HTERT RPE-1 (cell line): Measurements from ENCODE around the gene DCAF10.
"Not testable (repeated sequence)": the region's sequence is repeated elsewhere in the genome, so short reads cannot be mapped to it uniquely, and the experiment has no call there.

Source experiments
- in situ Hi-C: fragments of 300-500 bp; cut with MboI; formaldehyde crosslinking; loops from 4 replicates; pipeline ENCODE4 v1.14.3; 2020; ENCODE audit warnings: low sequenced_read_pairs

DCAF10 gene

DNA sequence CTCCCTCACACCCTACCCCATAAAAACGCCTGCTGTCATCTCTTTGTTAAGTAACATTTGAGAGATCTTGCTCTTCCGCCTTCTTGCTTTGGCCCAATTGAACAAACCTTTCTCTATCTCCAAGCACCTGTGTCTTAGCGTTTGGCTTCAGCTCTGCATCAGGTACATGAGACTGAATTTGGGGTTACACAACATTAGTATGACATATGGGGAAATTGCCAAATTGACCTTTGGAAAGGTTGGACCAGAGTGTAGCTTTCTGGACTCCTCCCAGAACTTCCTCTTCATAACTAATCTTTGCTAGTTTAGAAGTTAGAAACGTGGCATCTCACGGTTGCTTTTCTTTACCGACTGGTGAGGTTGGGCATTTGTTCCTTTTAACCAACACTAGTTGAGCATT, 12.3 kb upstream of the DCAF10 start:
- in situ Hi-C loops, result no loop called here

DNA sequence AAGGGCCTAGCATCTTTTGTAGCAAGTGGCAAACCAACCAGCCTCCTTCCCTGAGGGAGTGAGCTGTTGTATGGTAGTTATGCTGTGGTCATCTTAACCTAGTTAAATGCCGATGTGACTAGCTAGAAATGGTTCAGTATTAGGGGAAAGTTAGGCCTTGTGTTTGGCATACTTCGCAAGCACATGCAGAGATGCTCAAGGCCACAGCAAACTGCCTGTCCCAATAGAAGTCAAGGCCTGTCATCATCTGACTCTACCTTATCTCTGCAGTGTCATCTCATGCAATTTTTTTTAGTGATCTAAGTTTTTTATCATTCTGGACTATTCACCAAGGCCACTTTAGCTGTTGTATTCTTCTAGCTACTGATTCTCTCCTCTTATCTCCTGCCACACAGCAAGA, 10.5 kb upstream of the DCAF10 start:
- in situ Hi-C loops, result no loop called here

DNA sequence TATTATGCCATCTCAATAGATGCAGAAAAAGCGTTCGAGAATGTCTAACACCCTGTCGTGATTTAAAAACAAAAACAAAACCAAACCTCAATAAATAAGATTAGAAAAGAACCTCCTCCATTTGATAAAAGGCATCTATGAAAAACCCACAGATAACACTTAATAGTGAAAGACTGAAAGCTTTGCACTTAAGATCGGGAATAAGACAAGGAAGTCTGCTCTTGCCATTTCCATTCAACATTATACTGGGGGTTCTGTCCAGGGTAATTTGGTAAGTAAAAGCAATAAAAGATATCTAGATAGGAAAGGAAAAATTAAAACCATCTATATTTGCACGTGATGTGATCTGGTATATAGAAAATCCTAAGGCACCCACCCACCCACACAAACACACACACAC, 8.5 kb upstream of the DCAF10 start:
- in situ Hi-C loops, result no loop called here

DNA sequence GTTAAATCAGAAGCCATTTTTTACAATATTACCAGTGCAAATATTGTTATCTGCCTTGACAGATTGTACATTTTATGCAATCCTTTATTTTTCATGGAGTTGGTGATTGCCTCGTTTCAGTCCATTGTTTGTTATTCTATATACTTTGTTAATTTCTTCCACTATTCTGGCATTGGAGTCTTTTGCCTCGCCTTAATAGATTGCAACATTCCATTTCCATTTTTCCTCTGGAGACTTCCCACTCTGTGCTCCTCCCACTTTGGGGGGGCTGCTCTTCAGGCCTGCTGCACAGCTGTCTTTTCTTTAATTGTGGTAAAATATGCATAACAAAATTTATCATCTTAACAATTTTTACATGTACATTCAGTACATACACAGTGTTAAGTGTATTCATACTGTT, 4.4 kb upstream of the DCAF10 start:
- in situ Hi-C loops, result no loop called here

DNA sequence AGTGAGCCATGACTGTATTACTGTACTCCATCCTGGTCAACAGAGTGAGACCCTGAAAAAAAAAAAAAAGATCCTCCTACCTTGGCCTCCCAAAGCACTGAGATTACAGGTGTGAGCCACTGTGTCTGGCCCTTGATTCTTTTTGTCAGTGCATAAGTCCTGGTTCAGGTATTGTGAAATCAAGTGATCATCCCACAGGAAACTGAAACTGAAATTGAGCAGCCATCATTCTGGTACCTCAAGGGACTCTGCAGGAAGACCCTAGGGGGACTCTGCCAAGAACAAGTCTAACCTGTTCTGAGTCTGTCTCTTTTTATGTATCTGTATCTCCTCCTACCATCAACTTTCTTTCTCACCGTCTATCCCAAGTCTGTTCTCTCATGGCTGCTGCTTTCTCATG, 1.9 kb upstream of the DCAF10 start:
- in situ Hi-C loops, result no loop called here

DNA sequence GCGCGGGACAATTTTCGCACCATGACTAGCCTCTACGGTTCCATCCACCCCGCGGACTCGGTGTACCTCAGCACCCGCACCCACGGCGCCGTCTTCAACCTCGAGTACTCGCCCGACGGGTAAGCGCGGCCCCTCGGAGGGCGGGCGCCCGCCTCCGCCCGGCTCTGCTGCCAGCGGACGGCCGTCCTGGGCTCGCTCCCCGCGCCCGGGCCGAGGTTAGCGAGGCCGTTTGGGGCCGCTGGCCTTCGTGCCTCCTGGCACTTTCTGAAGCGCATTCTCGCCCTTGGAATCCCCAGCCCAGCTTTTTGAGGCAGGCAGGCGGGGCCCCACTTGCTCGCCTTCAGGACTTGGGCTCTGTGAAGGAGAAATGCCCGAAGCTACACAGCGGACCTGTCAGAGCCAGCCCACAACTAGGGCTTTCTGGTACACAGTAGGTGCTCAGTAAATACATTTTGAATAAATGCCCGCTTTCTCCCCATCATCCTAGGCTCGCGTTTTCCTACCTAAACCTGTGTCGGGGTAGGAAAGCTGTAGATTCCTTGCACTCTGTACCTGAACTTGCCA, 772 bp downstream of the DCAF10 start:
- in situ Hi-C loops, result no loop called here

DNA sequence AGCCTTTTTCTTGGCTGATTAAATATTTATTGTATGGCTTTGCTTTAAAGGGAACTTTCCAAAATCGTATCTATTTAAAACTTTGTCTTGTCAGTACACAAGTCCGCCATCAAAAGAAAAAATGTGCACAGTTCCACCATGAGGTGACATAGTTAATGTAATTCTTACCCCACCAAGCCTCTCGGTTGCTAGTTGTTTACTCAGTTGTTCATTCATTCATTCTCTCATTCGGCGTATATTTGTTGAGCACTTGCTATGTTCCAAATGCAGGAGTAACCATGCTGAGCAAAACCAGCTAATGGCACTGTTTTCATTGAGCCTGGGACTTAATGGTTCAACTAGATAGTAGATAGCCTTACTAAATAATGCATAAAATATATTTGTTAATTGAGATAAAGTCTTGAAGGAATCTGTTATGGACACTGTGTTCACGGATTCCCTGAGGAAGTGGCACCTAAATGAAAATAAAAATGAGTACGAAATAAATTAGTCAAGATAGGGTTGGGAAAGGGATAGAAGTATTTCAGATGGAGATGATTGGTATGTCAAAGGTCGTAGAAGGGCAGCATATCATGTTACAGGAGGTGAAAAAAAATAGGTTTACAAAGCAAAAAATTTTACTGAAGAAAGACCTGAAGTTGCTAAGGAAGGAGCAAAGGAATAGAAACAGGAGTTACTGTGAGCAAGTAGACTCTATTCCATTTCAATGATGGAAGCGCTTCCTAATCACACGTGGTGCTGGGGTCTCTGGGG, 1.5 kb downstream of the DCAF10 start:
- in situ Hi-C loops, result no loop called here

DNA sequence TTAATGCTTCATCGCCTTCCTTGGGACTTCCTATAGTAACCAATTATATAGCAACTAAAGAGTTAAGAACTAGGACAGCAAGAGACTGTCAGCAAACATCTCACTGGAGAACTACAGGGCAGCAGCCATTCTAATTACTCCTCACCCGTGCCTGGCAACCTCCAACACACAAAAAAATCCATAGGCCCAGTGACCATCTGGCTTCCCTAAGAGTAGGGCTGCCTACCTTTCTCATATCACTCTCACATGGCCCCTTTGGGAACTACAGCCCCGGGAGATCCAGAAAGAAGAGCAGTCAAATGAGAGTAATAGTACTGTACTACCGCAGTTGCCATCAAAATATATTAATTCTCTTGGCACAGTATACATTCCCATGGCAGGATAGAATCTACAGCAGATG, 5.7 kb downstream of the DCAF10 start:
- in situ Hi-C loops, result no loop called here

DNA sequence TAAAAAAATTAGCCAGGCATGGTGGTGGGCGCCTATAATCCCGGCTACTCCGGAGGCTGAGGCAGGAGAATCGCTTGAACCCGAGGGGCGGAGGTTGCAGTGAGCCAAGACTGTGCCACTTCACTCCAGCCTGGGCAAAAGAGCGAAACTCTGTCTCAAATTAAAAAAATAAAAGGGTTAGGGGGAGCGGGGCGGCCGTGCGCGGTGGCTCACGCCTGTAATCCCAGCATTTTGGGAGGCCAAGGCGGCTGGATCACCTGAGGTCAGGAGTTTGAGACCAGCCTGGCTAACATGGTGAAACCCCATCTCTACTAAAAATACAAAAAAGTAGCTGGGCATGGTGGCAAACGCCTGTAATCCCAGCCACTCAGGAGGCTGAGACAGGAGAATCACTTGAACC, 9.1 kb downstream of the DCAF10 start:
- in situ Hi-C loops, result not testable (repeated sequence)

DNA sequence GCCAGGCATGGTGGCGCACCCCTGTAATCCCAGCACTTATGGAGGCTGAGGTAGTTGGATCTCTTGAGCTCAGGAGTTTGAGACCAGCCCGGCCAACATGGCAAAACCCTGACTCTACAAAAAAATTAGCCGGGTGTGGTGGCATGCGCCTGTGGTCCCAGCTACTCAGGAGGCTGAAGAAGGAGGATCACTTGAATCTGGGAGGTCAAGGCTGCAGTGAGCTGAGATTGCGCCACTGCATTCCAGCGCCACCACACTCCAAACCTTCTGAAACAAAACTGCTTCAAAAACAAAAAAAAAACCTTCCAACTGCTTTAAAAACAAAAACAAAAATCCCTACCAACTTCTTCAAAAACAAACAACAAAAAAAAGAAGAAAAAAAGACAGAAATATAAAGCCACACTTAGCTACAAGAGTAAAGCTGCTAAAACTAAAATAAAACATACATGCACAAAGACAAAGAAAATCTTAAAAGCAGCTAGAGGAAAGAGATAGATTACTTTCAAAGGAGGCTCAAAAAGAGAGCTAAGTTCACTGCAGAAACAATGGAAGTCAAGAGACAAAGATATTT, 11.4 kb downstream of the DCAF10 start:
- in situ Hi-C loops, result no loop called here

DNA sequence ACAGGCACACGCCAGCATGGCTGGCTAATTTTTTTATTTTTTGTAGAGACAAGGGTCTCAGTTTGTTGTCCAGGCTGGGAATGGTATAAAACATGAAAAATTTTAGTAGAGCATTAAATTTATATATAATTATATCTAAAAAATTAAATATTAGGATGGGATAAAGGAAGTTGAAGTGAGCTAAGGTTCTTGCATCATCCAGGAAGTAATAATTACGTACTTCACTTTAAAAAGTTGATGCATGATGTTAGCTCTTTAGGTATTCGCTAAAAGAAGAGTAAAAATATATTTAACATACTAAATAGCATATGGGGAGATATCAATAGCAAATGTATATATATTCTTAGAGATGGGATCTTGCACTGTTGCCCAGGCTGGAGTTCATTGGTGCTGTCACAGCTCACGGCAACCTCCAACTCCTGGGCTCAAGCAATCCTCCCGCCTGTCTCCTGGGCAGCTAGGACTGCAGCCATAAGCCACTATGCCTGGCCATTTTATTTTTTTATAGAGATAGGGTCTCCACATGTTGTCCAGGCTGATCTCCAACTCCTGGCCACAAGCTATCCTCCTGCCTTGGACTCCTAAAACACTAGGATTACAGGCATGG, 12.3 kb downstream of the DCAF10 start:
- in situ Hi-C loops, result no loop called here

DNA sequence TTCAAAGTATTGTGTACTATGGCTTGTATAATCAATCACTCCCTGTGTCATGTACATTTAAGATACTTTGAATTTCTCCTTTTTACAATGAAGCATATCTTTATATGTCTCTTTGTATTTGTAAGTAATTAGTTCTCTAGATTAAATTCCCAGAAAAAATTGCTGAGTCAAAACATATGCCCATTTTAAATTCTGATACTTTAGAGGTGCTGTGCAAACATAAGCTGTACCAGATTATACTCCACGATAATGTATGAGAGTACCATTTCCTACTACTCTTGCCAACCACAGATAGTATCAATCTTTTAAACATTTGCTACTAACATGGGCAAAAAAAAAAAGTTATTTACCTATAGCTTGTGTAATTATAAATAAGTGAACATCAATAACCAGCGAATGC, 18.3 kb downstream of the DCAF10 start:
- in situ Hi-C loops, result no loop called here

DNA sequence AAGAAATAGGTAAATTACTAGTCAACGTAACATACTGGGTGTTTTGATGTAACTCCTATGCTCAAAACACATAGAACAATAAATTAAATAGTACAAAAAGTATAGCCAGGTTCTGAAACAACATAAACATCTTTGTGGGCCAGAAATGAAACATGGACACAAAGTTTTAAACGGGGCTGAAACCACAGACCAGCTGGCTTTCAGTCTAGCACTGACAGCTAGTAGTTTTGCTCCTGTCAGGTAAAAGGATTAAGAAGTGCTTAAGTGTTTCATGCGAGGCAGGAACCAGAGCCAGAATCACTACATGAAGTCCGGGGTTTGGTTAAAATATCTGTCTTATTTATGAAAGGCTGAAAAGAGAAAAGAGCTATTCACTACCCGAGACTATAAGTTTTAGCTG, 19.5 kb downstream of the DCAF10 start:
- in situ Hi-C loops, result no loop called here

DNA sequence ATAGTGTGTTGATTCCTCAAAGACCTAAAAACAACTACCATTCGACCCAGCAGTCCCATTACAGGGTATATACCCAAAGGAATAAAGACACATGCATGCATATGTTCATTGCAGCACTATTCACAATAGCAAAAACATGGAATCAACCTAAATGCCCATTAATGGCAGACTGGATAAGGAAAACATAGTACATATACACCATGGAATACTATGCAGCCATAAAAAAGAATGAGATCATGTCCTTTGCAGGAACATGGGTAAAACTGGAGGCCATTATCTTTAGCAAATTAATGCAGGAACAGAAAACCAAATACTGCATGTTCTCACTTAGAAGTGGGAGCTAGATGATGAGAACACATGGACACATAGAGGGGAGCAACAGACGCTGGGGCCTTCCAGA, 24.6 kb downstream of the DCAF10 start:
- in situ Hi-C loops, result not testable (repeated sequence)

DNA sequence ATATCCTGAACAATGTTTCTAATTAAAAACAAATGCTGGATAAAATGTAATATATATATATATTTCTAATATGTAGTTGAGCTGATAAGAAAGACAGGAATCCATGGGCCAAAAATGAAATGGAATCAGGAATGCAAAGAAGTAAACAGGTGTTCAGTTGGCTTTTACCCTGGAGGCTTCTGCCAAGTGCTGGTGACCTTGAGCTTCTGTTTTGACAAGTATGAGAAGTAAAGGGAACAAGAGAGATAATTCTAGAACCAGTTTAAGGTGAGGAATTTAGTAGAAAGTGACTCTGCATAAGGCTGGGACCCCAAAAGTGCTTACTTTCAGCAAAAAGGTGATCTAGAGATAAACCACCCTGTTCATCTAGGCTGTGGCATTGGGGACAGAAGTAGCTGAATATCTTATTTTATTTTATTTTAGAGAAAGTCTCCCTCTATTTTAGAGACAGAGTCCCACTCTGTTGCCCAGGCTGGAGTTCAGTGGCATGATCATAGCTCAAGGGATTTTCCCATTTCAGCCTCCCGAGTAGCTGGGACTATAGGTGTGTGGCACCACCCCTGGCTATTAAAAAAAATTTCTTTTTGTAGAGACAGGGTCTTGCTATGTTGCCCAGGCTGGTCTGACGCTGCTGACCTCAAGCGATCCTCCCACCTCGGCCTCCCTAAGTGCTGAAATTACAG, 27.0 kb downstream of the DCAF10 start:
- in situ Hi-C loops, result no loop called here

DNA sequence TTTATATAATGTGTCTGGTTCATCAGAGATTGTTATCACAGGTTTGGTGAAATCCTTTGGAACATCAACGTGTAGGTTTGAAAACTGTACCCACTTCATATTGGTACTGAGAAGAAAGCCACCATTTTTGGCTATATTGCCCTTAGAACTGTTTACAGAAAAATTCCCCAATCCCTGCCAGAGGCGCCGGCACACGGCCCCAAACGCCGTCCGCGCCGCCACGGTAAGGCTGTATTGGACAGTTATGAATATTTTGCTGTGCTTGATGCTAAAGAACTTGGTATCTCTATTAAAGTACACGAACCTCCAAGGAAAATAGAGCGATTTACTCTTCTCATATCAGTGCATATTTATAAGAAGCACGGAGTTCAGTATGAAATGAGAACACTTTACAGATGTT, 35.2 kb downstream of the DCAF10 start:
- in situ Hi-C loops, result no loop called here

DNA sequence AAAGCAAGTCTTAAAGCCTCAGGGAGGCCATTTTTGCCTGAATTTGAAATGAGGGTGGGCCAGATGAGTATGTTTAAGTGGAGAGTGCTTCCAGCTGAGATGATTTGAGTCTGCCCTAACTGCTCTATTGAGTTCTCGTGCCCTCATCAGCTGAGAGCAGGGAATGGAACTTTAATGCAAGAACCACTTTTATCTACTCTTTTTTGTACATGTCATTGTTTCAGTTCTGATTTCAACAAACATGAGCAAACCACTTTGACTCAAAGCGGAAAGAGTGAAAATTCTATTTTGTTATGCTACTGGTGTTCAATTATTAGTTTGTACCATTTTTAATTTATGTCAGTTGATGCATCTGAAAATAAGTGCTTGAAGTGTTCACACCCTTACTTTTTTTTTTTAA, 35.8 kb downstream of the DCAF10 start:
- in situ Hi-C loops, result no loop called here

DNA sequence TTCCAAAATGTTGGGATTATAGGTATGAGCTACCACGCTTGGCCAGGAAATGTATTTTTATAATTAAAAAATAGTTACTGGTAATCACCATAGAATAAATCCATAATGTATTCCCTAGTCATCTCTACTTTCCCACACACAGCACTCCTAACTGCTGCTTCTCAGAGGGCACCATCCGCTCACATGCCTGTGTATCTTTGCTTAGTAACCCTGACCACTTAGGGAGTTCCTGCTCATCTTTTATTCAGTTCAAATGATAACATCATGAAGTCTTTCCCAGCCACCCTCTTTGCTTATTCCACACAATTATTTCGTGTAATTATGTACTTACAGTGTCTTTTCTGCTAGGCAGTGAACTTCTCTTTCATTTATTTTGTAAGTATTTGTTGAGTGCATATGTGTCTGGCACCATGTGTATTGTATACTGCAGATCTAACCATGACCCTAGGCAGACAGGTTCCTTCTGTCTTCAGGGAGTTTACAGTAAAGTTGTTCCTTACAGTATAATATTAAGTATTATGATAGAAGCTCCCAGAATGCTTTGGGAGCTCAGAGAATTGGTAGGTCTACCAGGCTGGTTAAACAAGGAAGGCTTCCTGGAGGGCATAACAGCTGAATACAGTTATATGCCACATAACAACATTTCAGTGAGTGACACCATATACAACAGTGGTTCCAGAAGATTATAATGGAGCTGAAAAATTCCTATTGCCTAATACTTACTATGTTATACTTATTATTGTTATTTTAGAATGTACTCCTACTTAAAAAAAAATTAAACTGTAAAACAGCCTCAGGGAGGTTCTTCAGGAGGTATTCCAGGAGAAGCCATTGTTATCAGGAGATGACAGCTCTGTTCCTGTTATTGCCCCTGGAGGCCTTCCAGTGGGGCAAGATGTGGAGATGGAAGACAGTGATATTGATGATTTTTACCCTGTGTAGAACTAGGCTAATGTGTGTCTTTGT, 39.2 kb downstream of the DCAF10 start:
- in situ Hi-C loops, result no loop called here

DNA sequence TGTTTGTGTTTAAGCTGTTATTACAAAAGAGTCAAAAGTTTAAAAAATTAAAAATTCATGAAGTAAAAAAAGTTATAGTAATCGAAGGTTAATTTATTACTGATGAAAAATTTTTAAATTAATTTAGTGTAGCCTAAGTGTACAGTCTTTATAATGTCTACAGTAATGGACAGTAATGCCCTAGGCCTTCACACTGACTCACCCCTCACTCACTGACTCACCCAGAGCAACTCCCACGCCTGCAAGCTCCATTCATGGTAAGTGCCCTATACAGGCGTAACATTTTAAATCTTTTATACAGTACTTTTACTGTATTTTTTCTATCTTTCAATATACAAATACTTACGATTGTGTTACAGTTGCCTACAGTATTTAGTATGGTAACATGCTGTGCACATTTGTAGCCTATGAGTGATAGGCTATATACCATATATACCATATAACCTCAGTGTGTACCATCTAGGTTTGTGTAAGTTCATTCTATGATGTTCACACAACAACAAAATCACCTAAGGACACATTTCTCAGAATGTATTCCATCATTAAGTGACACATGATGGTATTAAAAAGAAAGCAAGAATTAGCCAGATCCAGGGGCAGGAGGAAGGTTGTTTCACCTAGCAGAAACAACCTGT, 40.1 kb downstream of the DCAF10 start:
- in situ Hi-C loops, result no loop called here

DNA sequence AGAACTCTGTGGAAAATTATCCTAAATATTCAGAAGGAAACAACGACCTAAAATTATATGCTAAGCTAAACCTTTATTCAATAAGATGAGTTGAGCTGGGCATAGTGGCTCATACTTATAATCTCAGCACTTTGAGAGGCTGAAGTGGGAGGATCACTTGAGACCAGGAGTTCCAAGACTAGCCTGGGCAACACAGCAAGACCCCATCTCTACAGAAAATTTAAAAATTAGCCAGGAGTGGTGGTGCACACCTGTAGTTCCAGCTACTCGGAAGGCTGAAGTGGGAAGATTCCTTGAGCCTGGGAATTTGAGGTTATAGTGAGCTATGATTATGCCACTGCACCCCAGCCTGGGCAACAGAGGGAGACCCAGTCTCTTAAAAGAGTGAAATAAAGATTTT, 51.6 kb downstream of the DCAF10 start:
- in situ Hi-C loops, result no loop called here
